Activated CD4-positive, alpha-beta memory T cell treated with anti-CD3 and anti-CD28 coated beads, Interleukin-2, amount 10 ng/mL, durations not matched to agents 7 days and 5 days (primary cell): Measurements from ENCODE around the gene CFHR2. TPM values are rescaled to one million over a fixed set of nuclear protein-coding genes. Genes with fewer than 3 reads are reported as not detected.
"Not testable (repeated sequence)": the region's sequence is repeated elsewhere in the genome, so short reads cannot be mapped to it uniquely, and the experiment has no call there.

Experiments
- CTCF ChIA-PET: fragments of 350-600 bp; sonication (Branson Sonifier 250); formaldehyde crosslinking; loops from one replicate; lab custom pipeline; 2021; ENCODE audit warnings: antibody characterized with exemption, inconsistent platforms; lab: Charles Lee
- POLR2A ChIA-PET: fragments of 350-600 bp; sonication (Branson Sonifier 250); formaldehyde crosslinking; loops from one replicate; lab custom pipeline; 2021; ENCODE audit warnings: antibody characterized with exemption; lab: Charles Lee
- DNase-seq: peaks from one replicate; pipeline ENCODE4 v3.0.0-alpha.2; 2020
- H3K27ac Mint-ChIP-seq: one replicate; pipeline ENCODE4 v1.8.0; 2021; ENCODE audit warnings: mild to moderate bottlenecking, mixed read lengths
- H3K27me3 Mint-ChIP-seq: one replicate; pipeline ENCODE4 v1.8.0; 2021; ENCODE audit warnings: mixed read lengths
- H3K36me3 Mint-ChIP-seq: one replicate; pipeline ENCODE4 v1.8.0; 2021; ENCODE audit warnings: low read depth, mixed read lengths
- H3K4me1 Mint-ChIP-seq: one replicate; pipeline ENCODE4 v1.8.0; 2021; ENCODE audit warnings: mixed read lengths
- H3K4me3 Mint-ChIP-seq: one replicate; pipeline ENCODE4 v1.8.0; 2021; ENCODE audit warnings: mild to moderate bottlenecking, mixed read lengths
- H3K9me3 Mint-ChIP-seq: one replicate; pipeline ENCODE4 v1.8.0; 2021; ENCODE audit warnings: mixed read lengths
- total RNA-seq, 2 experiments: library from RNA; stranded (reverse); gene quantifications; one replicate each; pipeline ENCODE4 v1.2.3, GENCODE V29; 2021

Gene CFHR2
- total RNA-seq: not detected

- not testable (repeated sequence) for H3K27ac Mint-ChIP-seq
These were observed at the start of gene CFHR2 for GRCh38 chr1:196943568-196943967. Gene CFHR2 (plus strand): TSS chr1:196943738. CDS start chr1:196943881, 143 bp downstream.

GRCh38 chr1:196896355-196896754, 47.2 kb upstream of the CFHR2 start:
- no peak for DNase-seq
- no peak overlapping the region for H3K27ac Mint-ChIP-seq
- H3K4me1 Mint-ChIP-seq: no peaks in the 10 kb centered on the region
- no peaks in the 10 kb centered on the region for H3K9me3 Mint-ChIP-seq
- CTCF ChIA-PET: no interaction called here
- POLR2A ChIA-PET: no interaction called here
- peaks cover 11% of the 10 kb centered on the region for H3K27me3 Mint-ChIP-seq
- no peaks in the 10 kb centered on the region for H3K36me3 Mint-ChIP-seq
- no peak overlapping the region for H3K4me3 Mint-ChIP-seq

More at GRCh38 chr1:196943568-196943967, at the start of gene CFHR2:
- DNase-seq, CTCF ChIA-PET, H3K36me3 Mint-ChIP-seq, H3K4me3 Mint-ChIP-seq, H3K9me3 Mint-ChIP-seq, H3K27me3 Mint-ChIP-seq, H3K4me1 Mint-ChIP-seq, POLR2A ChIA-PET: not testable (repeated sequence)

GRCh38 chr1:196897158-196897828, 46.2 kb upstream of the CFHR2 start:
- Mint-ChIP-seq H3K4me3 (no peak overlapping the region), H3K27me3 (peaks cover 11% of the 10 kb centered on the region), H3K9me3 (no peaks in the 10 kb centered on the region), H3K36me3 (no peaks in the 10 kb centered on the region), H3K4me1 (no peaks in the 10 kb centered on the region), H3K27ac (no peak overlapping the region)
- ChIA-PET POLR2A (no interaction called here), CTCF (no interaction called here)
- no peak for DNase-seq

GRCh38 chr1:196902344-196902743, 41.2 kb upstream of the CFHR2 start:
- ChIA-PET CTCF (no interaction called here), POLR2A (no interaction called here)
- Mint-ChIP-seq H3K9me3 (no peaks in the 10 kb centered on the region), H3K4me3 (no peak overlapping the region), H3K27ac (no peak overlapping the region), H3K36me3 (no peaks in the 10 kb centered on the region), H3K27me3 (peaks cover 8% of the 10 kb centered on the region), H3K4me1 (no peaks in the 10 kb centered on the region)
- no peak for DNase-seq

GRCh38 chr1:196910215-196910614, 33.3 kb upstream of the CFHR2 start:
- H3K36me3 Mint-ChIP-seq: no peaks in the 10 kb centered on the region
- no peaks in the 10 kb centered on the region for H3K9me3 Mint-ChIP-seq
- no peaks in the 10 kb centered on the region for H3K27me3 Mint-ChIP-seq
- CTCF ChIA-PET: no interaction called here
- POLR2A ChIA-PET: no interaction called here
- H3K4me1 Mint-ChIP-seq: no peaks in the 10 kb centered on the region
- H3K27ac Mint-ChIP-seq: no peak overlapping the region
- H3K4me3 Mint-ChIP-seq: no peak overlapping the region
- DNase-seq: no peak

GRCh38 chr1:196912283-196912682, 31.3 kb upstream of the CFHR2 start:
- POLR2A ChIA-PET, H3K4me3 Mint-ChIP-seq, H3K9me3 Mint-ChIP-seq, CTCF ChIA-PET, H3K36me3 Mint-ChIP-seq, H3K4me1 Mint-ChIP-seq, H3K27ac Mint-ChIP-seq, H3K27me3 Mint-ChIP-seq, DNase-seq: not testable (repeated sequence)

GRCh38 chr1:196926839-196927238, 16.7 kb upstream of the CFHR2 start:
- POLR2A ChIA-PET, H3K27ac Mint-ChIP-seq, H3K27me3 Mint-ChIP-seq, DNase-seq, H3K9me3 Mint-ChIP-seq, H3K4me1 Mint-ChIP-seq, CTCF ChIA-PET, H3K36me3 Mint-ChIP-seq, H3K4me3 Mint-ChIP-seq: not testable (repeated sequence)

GRCh38 chr1:196932853-196933252, 10.7 kb upstream of the CFHR2 start:
- POLR2A ChIA-PET, H3K4me3 Mint-ChIP-seq, CTCF ChIA-PET, H3K9me3 Mint-ChIP-seq, DNase-seq, H3K27ac Mint-ChIP-seq, H3K4me1 Mint-ChIP-seq, H3K27me3 Mint-ChIP-seq, H3K36me3 Mint-ChIP-seq: not testable (repeated sequence)

- no peaks in the 10 kb centered on the region for H3K36me3 Mint-ChIP-seq
- no peaks in the 10 kb centered on the region for H3K27me3 Mint-ChIP-seq
- H3K9me3 Mint-ChIP-seq: peaks cover 3% of the 10 kb centered on the region
- CTCF ChIA-PET: no interaction called here
- DNase-seq: no peak
- no peaks in the 10 kb centered on the region for H3K4me1 Mint-ChIP-seq
- H3K4me3 Mint-ChIP-seq: no peak overlapping the region
- POLR2A ChIA-PET: no interaction called here
- H3K27ac Mint-ChIP-seq: no peak overlapping the region
These were observed 9.9 kb upstream of the CFHR2 start for GRCh38 chr1:196933531-196934189.

- CTCF ChIA-PET, H3K4me1 Mint-ChIP-seq, H3K27ac Mint-ChIP-seq, H3K9me3 Mint-ChIP-seq, H3K36me3 Mint-ChIP-seq, DNase-seq, POLR2A ChIA-PET, H3K4me3 Mint-ChIP-seq, H3K27me3 Mint-ChIP-seq: not testable (repeated sequence)
These were observed 2.1 kb upstream of the CFHR2 start for GRCh38 chr1:196941474-196941873.

GRCh38 chr1:196951711-196952394, 8.3 kb downstream of the CFHR2 start:
- no peaks in the 10 kb centered on the region for H3K36me3 Mint-ChIP-seq
- H3K27ac Mint-ChIP-seq: no peak overlapping the region
- POLR2A ChIA-PET: no interaction called here
- no peaks in the 10 kb centered on the region for H3K4me1 Mint-ChIP-seq
- DNase-seq: no peak
- no peaks in the 10 kb centered on the region for H3K27me3 Mint-ChIP-seq
- peaks cover 4% of the 10 kb centered on the region for H3K9me3 Mint-ChIP-seq
- CTCF ChIA-PET: no interaction called here
- no peak overlapping the region for H3K4me3 Mint-ChIP-seq

GRCh38 chr1:196954778-196955177, 11.2 kb downstream of the CFHR2 start:
- H3K4me3 Mint-ChIP-seq: no peak overlapping the region
- no peak for DNase-seq
- peaks cover 4% of the 10 kb centered on the region for H3K9me3 Mint-ChIP-seq
- H3K27me3 Mint-ChIP-seq: no peaks in the 10 kb centered on the region
- ChIA-PET CTCF (no interaction called here), POLR2A (no interaction called here)
- H3K36me3 Mint-ChIP-seq: no peaks in the 10 kb centered on the region
- no peaks in the 10 kb centered on the region for H3K4me1 Mint-ChIP-seq
- no peak overlapping the region for H3K27ac Mint-ChIP-seq

GRCh38 chr1:196955926-196956325, 12.4 kb downstream of the CFHR2 start:
- no peaks in the 10 kb centered on the region for H3K27me3 Mint-ChIP-seq
- H3K4me3 Mint-ChIP-seq: no peak overlapping the region
- H3K27ac Mint-ChIP-seq: no peak overlapping the region
- DNase-seq: no peak
- ChIA-PET CTCF (no interaction called here), POLR2A (no interaction called here)
- H3K9me3 Mint-ChIP-seq: peaks cover 4% of the 10 kb centered on the region
- no peaks in the 10 kb centered on the region for H3K4me1 Mint-ChIP-seq
- no peaks in the 10 kb centered on the region for H3K36me3 Mint-ChIP-seq
